SK-N-SH treated with all-trans-retinoic acid at 6 μM for 48 hours (cell line): ENCODE measurements around the gene IFT122.

ENCODE experiments used
- ARNTL ChIP-seq: fragments of 450-650 bp; formaldehyde crosslinking; IDR thresholded peaks from 2 replicates; pipeline ENCODE4 v1.5.0; 2020; ENCODE audit warnings: low read depth, mild to moderate bottlenecking, moderate library complexity, borderline replicate concordance
- ZFP30 ChIP-seq: fragments of 450-650 bp; formaldehyde crosslinking; IDR thresholded peaks from 2 replicates; pipeline ENCODE4 v1.5.0; 2022; ENCODE audit warnings: mild to moderate bottlenecking, moderate library complexity

- TF ChIP-seq ZFP30 (CRISPR knock-in tag) (no peak), ARNTL (no peak)
These were observed 47.3 kb downstream of the IFT122 start for GRCh38 chr3:129487183-129487867.
